HL-60 (cell line): ENCODE results near the gene CCL18.

Experiments used
- POLR2AphosphoS5 ChIP-seq: IDR thresholded peaks from 2 replicates; pipeline ENCODE4 v1.6.1; 2012; ENCODE audit warnings: low read depth
- TF ChIP-seq, protein P1 (sequence below): IDR thresholded peaks from one replicate; pipeline ENCODE4 v1.5.1; 2011; ENCODE audit warnings: low read length, control low read depth, inconsistent platforms; ENCODE audit not compliant: insufficient read depth

DNA sequence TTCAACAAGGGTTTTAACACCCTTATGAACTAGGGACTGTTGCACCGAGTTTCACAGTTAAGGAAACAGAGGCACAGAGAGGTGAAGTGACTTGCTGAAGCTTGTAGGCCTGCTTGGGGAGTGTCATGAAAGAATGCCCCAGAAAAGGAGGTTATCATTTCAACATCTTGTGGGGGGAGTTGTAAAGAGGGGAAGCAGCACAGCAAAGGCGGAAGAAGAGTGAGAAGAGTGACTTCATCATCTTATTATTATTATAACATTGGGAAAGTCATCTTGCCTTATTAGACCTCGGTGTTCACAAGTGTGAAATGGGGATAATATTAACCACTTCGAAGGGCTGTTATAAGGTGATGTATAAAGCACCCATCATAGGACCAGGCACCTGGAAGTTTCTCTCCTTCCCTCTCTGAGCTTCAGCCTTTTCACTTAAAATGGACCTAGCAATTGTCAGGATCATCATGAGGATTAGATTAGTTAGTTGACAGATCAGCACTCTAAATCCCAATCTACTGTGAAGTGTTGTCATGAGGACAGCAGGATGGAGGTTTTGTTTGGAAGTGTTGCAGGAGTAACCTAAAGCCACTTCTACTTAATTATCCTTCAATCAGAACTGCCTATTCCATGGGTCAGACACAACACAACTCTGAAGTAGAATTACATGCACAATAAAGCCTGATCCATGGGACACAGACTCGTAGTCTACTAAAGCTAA, 41.9 kb downstream of the CCL18 start:
- TF ChIP-seq, protein P1, sequence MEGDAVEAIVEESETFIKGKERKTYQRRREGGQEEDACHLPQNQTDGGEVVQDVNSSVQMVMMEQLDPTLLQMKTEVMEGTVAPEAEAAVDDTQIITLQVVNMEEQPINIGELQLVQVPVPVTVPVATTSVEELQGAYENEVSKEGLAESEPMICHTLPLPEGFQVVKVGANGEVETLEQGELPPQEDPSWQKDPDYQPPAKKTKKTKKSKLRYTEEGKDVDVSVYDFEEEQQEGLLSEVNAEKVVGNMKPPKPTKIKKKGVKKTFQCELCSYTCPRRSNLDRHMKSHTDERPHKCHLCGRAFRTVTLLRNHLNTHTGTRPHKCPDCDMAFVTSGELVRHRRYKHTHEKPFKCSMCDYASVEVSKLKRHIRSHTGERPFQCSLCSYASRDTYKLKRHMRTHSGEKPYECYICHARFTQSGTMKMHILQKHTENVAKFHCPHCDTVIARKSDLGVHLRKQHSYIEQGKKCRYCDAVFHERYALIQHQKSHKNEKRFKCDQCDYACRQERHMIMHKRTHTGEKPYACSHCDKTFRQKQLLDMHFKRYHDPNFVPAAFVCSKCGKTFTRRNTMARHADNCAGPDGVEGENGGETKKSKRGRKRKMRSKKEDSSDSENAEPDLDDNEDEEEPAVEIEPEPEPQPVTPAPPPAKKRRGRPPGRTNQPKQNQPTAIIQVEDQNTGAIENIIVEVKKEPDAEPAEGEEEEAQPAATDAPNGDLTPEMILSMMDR = no peak
- peak; percentile 84; the same call in 1 of the 2 replicates for TF ChIP-seq POLR2AphosphoS5
